ENCODE measurements around the gene SLAMF1.
"Not testable (repeated sequence)": the region's sequence is repeated elsewhere in the genome, so short reads cannot be mapped to it uniquely, and the experiment has no call there.

SLAMF1 gene

GRCh38 chr1:160640359-160641123, 6.3 kb downstream of the SLAMF1 start:
- no peak for DNase-seq (ENCODE audit: low spot score)

- DNase-seq (ENCODE audit: low spot score): no peak
Observed at GRCh38 chr1:160639652-160640051, 7.2 kb downstream of the SLAMF1 start.

- DNase-seq (ENCODE audit: low spot score): no peak
Observed at GRCh38 chr1:160638926-160639325, 7.9 kb downstream of the SLAMF1 start.

- DNase-seq (ENCODE audit: low spot score): no peak
Observed at GRCh38 chr1:160638540-160638857, 8.3 kb downstream of the SLAMF1 start.

- DNase-seq (ENCODE audit: low spot score): no peak
Observed at GRCh38 chr1:160637821-160638539, 8.9 kb downstream of the SLAMF1 start.

- DNase-seq (ENCODE audit: low spot score): no peak
Observed at GRCh38 chr1:160637065-160637464, 9.8 kb downstream of the SLAMF1 start.

GRCh38 chr1:160636547-160636946, 10.3 kb downstream of the SLAMF1 start:
- DNase-seq (ENCODE audit: low spot score): no peak

- DNase-seq (ENCODE audit: low spot score): no peak
Observed at GRCh38 chr1:160636076-160636475, 10.8 kb downstream of the SLAMF1 start.

GRCh38 chr1:160634543-160635491, 12.0 kb downstream of the SLAMF1 start:
- DNase-seq (ENCODE audit: low spot score): no peak

GRCh38 chr1:160633330-160633903, 13.4 kb downstream of the SLAMF1 start:
- no peak for DNase-seq (ENCODE audit: low spot score)

GRCh38 chr1:160631983-160632625, 14.7 kb downstream of the SLAMF1 start:
- no peak for DNase-seq (ENCODE audit: low spot score)

GRCh38 chr1:160630523-160631451, 16.1 kb downstream of the SLAMF1 start:
- DNase-seq (ENCODE audit: low spot score): no peak

- DNase-seq (ENCODE audit: low spot score): no peak
Observed at GRCh38 chr1:160629286-160630210, 17.3 kb downstream of the SLAMF1 start.

- no peak for DNase-seq (ENCODE audit: low spot score)
Observed at GRCh38 chr1:160628799-160629263, 18.0 kb downstream of the SLAMF1 start.

- DNase-seq (ENCODE audit: low spot score): not testable (repeated sequence)
Observed at GRCh38 chr1:160627677-160628289, 19.1 kb downstream of the SLAMF1 start.

GRCh38 chr1:160626509-160627342, 20.1 kb downstream of the SLAMF1 start:
- no peak for DNase-seq (ENCODE audit: low spot score)

GRCh38 chr1:160625725-160626498, 20.9 kb downstream of the SLAMF1 start:
- DNase-seq (ENCODE audit: low spot score): no peak

Measured in germinal center (tissue), 1 donor.